SK-N-MC (cell line): ENCODE results near the gene ARHGAP26.

Source experiments
- EZH2 ChIP-seq: fragments of 200-600 bp; sonication (generic); IDR thresholded peaks from one replicate; pipeline ENCODE4 v1.6.1; 2017; ENCODE audit warnings: antibody characterized with exemption
- POLR2AphosphoS5 ChIP-seq: IDR thresholded peaks from 2 replicates; pipeline ENCODE4 v1.6.1; 2012; ENCODE audit warnings: mild to moderate bottlenecking, low read depth, low read length, borderline replicate concordance

- TF ChIP-seq EZH2 (no peak), POLR2AphosphoS5 (no peak)
Observed at GRCh38 chr5:142835540-142835939, 65.4 kb downstream of the ARHGAP26 start.
